ENCODE data around the gene BHLHE23.

BHLHE23 gene

GRCh38 chr20:63009988-63010769, 3.4 kb upstream of the BHLHE23 start:
- DNase-seq (ENCODE audit: low read depth in 1 of 2, low spot score in 1 of 2), result peak; percentile 34 to 49

- DNase-seq (ENCODE audit: low read depth in 1 of 2, low spot score in 1 of 2), result peak; percentile 72 to 80
These were observed 2.5 kb upstream of the BHLHE23 start for GRCh38 chr20:63009045-63009961.

- no peak for DNase-seq (ENCODE audit: low read depth in 1 of 2, low spot score in 1 of 2)
These were observed 1.8 kb upstream of the BHLHE23 start for GRCh38 chr20:63008541-63009044.

GRCh38 chr20:63007646-63008488, 1.1 kb upstream of the BHLHE23 start:
- DNase-seq (ENCODE audit: low read depth in 1 of 2, low spot score in 1 of 2), result no peak

GRCh38 chr20:63007360-63007645, 539 bp upstream of the BHLHE23 start:
- no peak for DNase-seq (ENCODE audit: low read depth in 1 of 2, low spot score in 1 of 2)

- no peak for DNase-seq (ENCODE audit: low read depth in 1 of 2, low spot score in 1 of 2)
These were observed 763 bp downstream of the BHLHE23 start for GRCh38 chr20:63005862-63006539.

GRCh38 chr20:63005365-63005861, 1.4 kb downstream of the BHLHE23 start:
- no peak for DNase-seq (ENCODE audit: low read depth in 1 of 2, low spot score in 1 of 2)

- DNase-seq (ENCODE audit: low read depth in 1 of 2, low spot score in 1 of 2), result no peak
These were observed 2.0 kb downstream of the BHLHE23 start for GRCh38 chr20:63004607-63005364.

- DNase-seq (ENCODE audit: low read depth in 1 of 2, low spot score in 1 of 2), result no peak
These were observed 3.2 kb downstream of the BHLHE23 start for GRCh38 chr20:63003546-63003945.

- DNase-seq (ENCODE audit: low read depth in 1 of 2, low spot score in 1 of 2), result no peak
These were observed 4.3 kb downstream of the BHLHE23 start for GRCh38 chr20:63002511-63002910.

- DNase-seq (ENCODE audit: low read depth in 1 of 2, low spot score in 1 of 2), result no peak
These were observed 5.8 kb downstream of the BHLHE23 start for GRCh38 chr20:63000958-63001357.

GRCh38 chr20:63000036-63000435, 6.7 kb downstream of the BHLHE23 start:
- no peak for DNase-seq (ENCODE audit: low read depth in 1 of 2, low spot score in 1 of 2)

GRCh38 chr20:62999580-62999979, 7.2 kb downstream of the BHLHE23 start:
- DNase-seq (ENCODE audit: low read depth in 1 of 2, low spot score in 1 of 2), result no peak

GRCh38 chr20:62998449-62998848, 8.3 kb downstream of the BHLHE23 start:
- no peak for DNase-seq (ENCODE audit: low read depth in 1 of 2, low spot score in 1 of 2)

- DNase-seq (ENCODE audit: low read depth in 1 of 2, low spot score in 1 of 2), result no peak
These were observed 9.2 kb downstream of the BHLHE23 start for GRCh38 chr20:62997417-62998035.

- DNase-seq (ENCODE audit: low read depth in 1 of 2, low spot score in 1 of 2), result no peak
These were observed 10.2 kb downstream of the BHLHE23 start for GRCh38 chr20:62996596-62996982.

GRCh38 chr20:62995898-62996595, 10.7 kb downstream of the BHLHE23 start:
- no peak for DNase-seq (ENCODE audit: low read depth in 1 of 2, low spot score in 1 of 2)

- DNase-seq (ENCODE audit: low read depth in 1 of 2, low spot score in 1 of 2), result no peak
These were observed 11.3 kb downstream of the BHLHE23 start for GRCh38 chr20:62995481-62995880.

- no peak for DNase-seq (ENCODE audit: low read depth in 1 of 2, low spot score in 1 of 2)
These were observed 11.9 kb downstream of the BHLHE23 start for GRCh38 chr20:62994869-62995281.
